AG09319 (cell line): Measurements from ENCODE around the gene HAUS7.
A peak's percentile ranks its signal among the peaks of the same experiment; 100 is the strongest.

Experiments used
- DNase-seq: peaks from one replicate; pipeline ENCODE4 v3.0.0-alpha.2; 2010; ENCODE audit warnings: low read depth; ENCODE audit errors: extremely low read depth
- CTCF ChIP-seq: IDR thresholded peaks from 2 replicates; pipeline ENCODE4 v1.5.1; 2011; ENCODE audit warnings: low read depth, mild to moderate bottlenecking, inconsistent platforms, low read length, moderate library complexity

Gene HAUS7

GRCh38 chrX:153400146-153401132, 69.9 kb downstream of the HAUS7 start:
- no peak for DNase-seq
- TF ChIP-seq CTCF, result peak; percentile 60

GRCh38 chrX:153398275-153398960, 72.0 kb downstream of the HAUS7 start:
- no peak for DNase-seq
- no peak for TF ChIP-seq CTCF
